Limb (tissue), 2 donors: ENCODE data around the gene TTLL6.

Source experiments
- DNase-seq, 2 donors: peaks; one replicate each; pipeline ENCODE4 v3.0.0-alpha.2; 2016; ENCODE audit errors: extremely low spot score in 2 of 2

The TTLL6 gene

GRCh38 chr17:48761114-48761513 lies 55.9 kb downstream of the TTLL6 start:
- DNase-seq = no peak

GRCh38 chr17:48760411-48760810 lies 56.6 kb downstream of the TTLL6 start:
- no peak for DNase-seq

DNA sequence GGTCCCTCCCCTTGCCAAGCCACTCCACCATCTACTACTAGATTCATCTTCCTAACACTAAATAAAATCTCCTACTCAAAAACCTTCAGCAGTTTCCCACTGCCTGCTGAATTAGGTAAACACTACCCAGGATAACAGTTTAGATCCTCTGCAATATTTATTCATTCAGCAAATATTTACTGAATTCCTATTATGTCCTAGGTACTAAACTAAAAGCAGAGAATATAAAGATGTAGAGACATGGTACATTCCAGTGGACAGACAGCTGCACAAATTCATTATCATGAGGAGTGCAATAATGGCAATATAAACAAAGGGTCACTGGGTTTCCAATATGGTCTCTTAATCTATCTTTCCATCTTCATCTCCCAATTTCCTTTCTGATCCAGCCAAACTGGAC lies 57.7 kb downstream of the TTLL6 start:
- no peak for DNase-seq

- no peak for DNase-seq
Measured at GRCh38 chr17:48757524-48757961, 59.5 kb downstream of the TTLL6 start.

DNA sequence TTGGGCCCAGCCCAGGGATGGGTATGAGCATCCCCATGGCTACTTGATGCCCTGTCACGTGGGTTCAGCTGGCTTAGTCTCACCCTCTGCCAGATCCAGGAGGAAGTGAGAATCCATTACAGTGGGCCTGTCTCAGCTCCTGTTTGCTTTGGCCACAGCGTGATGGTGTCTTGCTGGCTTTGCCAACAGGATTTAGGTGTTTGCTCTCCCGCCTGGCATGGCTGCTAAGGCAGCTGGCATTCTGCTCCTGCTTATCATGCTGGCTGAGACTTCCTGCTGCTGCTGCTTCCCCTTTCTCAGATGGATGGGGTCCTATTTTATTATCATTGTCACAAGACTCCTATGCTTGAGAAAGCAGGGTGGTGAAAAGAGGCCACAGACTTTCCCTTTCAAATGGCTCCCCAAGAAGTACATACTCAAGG lies 60.2 kb downstream of the TTLL6 start:
- DNase-seq = no peak

DNA sequence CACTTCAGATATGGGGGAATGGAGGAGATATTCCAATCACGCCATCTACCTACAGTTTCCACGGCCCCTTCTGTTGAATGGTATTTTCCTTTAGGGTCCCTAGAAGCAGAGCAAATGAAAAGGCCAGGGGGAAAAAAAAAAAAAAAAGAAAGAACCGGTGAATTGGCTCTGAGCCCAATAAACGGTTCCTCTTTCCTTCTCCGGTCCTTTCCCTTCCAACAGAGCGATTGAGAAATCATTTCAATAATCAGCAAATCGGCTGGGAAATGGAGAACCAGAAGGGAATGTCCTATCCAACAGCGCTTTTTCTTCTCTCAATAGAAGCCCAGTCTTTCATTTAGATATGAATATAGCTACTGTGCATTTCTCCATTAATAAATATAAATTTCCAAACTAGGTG lies 61.7 kb downstream of the TTLL6 start:
- no peak for DNase-seq

DNA sequence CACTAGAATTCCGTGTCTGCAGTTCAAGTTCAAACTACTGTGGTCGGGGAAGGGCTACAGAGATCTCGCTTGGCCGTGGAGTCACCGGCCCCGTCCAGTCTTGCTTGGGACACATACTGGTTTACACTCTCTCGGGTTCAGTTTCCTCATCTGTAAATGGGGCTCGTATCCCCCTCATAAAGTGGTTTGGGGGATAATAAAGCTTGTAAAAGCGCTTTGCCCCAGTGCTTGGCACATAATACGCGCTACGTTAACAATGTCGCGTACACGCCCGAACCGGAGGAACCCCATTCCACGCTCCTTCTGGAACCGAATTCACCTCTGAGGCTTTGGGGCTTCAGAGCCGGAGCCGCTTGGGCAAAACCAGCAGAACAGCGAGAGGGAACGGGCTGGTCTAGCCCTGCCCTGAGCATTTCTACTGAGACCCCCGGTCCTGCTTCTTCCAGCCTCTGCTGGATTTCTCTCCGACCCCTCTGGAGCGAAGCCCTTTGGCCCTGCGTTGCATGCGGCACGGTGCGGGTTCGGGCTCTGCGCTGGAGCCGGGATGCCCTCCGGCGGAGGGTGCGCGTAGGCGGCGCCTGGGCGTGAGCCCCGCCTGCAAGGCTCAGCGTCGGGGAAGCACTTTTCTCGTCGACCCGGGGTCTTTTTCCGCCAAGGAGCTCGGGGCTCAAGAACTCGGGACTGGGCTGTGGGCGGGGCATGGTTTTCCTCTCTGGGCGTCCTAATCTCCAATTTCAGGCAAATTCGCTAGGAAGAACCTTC lies 62.3 kb downstream of the TTLL6 start:
- no peak for DNase-seq

DNA sequence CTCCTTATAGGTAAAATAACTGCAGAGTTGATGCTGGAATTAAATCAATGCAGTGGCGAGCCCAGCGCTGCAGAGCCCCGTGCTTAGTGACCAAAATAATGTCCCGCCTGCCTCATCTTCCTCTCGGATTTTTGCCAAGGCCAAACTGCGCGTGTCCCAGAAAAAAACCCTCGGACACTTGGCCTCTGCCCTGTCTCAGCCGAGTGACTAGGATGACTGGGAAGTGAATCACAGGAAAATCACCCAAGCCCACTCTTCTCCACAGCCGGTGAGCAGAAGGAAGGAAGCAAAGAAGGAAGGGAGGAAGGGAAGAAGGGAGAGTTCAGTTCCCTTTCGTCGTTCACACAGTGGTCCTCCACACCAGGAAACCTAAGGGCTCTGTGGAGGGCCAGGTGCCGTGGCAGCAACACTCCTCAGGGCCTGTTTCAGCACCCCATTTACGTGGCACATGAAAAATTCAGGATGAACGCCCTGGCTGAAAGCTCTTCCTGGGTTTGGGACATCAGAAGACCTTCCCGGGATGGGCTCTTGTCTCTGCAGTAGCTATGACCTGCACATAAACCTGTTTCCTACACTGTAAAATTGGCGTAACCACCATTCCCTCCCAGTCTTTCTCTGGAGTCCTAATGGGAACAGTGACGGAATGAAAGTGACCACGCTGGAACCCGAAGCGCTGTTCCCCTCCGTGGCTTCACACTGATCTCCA lies 63.1 kb downstream of the TTLL6 start:
- DNase-seq = no peak

DNA sequence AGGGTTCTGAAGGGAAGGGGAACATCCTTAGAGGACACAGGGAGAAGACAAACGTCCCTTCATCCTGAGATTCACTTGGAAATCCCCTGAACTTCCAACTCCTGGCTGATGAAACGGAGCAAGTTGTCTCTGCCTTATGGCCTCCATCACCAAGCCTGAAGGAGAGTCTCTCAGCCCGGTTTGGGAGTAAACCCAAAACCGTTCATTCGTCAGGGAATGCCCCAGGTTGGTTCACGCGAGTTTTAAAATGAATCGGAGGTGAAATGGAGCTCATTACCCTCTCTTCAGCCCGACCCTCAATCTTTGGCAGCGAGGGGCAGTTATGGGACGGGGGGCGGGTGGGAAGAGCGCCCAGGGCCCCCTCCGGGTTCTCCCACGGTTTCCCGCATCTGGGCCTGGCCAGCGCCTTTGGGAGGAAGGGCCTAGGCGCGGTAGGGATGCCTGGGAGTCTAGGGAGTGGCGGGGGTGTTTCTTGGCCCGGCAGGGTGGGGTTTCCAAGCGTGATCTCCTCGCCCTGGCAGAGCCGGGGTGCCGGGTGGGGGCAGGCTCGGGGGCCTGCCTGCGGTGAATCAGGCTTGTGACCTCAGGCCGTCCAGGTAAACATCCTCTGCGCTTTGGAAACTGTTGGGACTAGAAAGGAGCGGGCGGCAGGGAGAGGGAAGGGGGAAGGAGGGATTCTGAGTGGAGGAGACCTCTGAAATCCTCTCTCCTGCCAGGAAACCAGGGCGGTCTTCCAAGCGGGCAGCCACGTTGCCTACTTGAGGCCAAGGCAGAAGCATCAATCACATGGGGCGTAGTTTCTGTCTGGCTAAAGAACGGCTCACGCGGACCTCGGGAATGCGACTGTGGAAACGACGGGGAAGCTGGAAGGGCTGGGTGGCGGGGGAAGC lies 64.4 kb downstream of the TTLL6 start:
- no peak for DNase-seq

GRCh38 chr17:48751733-48752398 lies 65.2 kb downstream of the TTLL6 start:
- DNase-seq = no peak

- DNase-seq = no peak
Measured at GRCh38 chr17:48751172-48751571, 65.9 kb downstream of the TTLL6 start.

GRCh38 chr17:48749621-48750553 lies 67.1 kb downstream of the TTLL6 start:
- no peak for DNase-seq

- DNase-seq = no peak
Measured at GRCh38 chr17:48748718-48749566, 68.1 kb downstream of the TTLL6 start.

DNA sequence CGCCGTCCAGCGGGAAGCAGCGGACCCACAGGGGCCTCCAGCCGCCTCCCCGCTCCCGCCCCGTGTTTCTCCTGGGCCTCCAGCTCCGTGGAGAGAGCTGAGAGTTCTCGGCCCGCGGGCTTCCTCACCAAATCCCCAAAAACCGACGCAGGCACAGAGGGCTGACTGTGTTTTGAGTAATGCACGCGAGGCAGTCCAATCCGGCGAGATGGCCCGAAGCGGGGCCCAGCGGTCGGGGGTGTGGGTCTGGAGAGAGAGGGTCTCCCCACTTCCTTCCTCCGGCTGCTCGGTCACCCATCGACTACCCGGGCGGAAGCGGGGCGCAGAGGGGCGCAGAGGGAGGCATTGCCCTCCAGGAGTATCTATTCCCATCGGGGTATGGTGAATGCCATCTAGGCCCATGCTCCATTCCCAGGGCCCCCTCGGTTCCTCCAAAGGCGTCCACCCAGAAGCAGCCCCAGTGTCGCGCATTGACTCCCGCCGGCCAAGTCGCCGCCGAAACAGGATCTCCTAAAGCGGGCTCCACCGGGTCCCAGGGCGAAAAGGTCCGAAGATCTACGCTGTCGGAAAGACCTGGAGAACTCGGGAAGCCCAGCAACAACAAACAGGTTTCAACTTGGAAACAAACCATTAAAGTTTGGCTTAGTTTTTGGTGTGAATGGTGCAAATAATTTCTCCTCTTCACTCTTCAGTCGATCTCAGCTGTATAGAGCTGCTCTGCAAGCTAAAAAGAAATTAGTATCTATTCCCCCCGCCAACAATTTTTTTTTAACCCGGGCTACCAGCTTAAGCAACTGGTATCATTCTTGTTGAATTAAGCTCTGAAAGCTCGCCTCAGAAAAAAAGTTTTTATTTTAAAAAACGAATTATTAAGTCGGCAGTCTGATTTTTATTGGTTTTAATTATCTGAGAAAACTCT lies 69.3 kb downstream of the TTLL6 start:
- DNase-seq = no peak

- no peak for DNase-seq
Measured at GRCh38 chr17:48746916-48747444, 70.0 kb downstream of the TTLL6 start.

DNA sequence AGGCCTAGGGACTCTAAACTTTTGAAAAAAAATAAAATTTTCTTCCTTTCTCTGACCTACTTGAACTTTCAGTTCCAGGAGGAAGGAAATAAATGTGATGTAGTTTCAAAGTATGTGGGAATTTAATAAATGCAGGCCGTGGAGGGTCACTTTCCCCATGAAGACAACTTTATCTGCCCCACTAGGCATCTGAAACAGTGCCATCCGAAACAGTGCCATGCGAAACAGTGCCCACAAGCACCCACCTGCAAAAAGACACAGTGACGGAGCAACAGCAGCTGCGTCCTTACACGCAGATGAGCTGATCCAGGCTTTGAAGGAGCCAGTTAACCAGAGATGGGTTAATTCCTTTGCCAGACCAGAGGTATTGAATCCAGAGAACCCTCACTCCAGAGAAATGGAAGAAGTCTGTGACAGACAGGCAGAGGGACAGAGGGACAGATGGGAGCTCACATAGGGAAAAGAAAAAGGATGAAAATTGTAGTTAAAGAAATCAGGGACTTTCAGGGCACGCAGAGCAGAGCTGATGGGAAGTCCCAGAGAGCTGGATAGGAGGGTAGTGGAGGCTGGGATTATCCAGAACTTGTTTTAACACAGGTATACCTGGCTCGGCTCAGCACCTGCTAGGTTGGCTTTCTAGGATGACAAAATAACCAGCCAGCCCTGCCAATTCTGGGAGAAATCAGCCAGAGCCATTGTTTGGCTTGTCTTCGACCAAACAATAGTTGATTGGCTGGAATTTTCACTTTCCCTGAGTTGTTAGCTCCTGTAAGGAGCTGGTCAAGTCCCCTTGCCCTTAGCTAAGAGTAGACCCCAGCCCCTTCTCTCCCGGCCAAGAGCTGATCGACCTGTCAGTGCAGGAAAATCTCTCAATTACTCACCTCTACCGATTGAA lies 71.4 kb downstream of the TTLL6 start:
- DNase-seq = no peak

- no peak for DNase-seq
Measured at GRCh38 chr17:48740537-48740936, 76.5 kb downstream of the TTLL6 start.
